Ishikawa (cell line): Measurements from ENCODE around the gene ATP1A1.

Experiments used
- CREB1 ChIP-seq: IDR thresholded peaks from 2 replicates; pipeline ENCODE4 v1.6.1; 2012; ENCODE audit warnings: low read depth
- EP300 ChIP-seq: IDR thresholded peaks from 2 replicates; pipeline ENCODE4 v1.6.1; 2012; ENCODE audit warnings: borderline replicate concordance
- FOXM1 ChIP-seq: IDR thresholded peaks from 2 replicates; pipeline ENCODE4 v1.6.1; 2012; ENCODE audit warnings: low read depth, borderline replicate concordance
- RAD21 ChIP-seq: IDR thresholded peaks from 2 replicates; pipeline ENCODE4 v1.6.1; 2012; ENCODE audit warnings: low read depth
- REST ChIP-seq: IDR thresholded peaks from 2 replicates; pipeline ENCODE4 v1.6.1; 2012; ENCODE audit warnings: low read depth, mild to moderate bottlenecking
- TAF1 ChIP-seq: IDR thresholded peaks from 2 replicates; pipeline ENCODE4 v1.6.1; 2012; ENCODE audit warnings: low read depth, mild to moderate bottlenecking
- TCF12 ChIP-seq: IDR thresholded peaks from 2 replicates; pipeline ENCODE4 v1.6.1; 2012; ENCODE audit warnings: low read depth
- TEAD4 ChIP-seq: IDR thresholded peaks from 2 replicates; pipeline ENCODE4 v1.6.1; 2012
- USF1 ChIP-seq: IDR thresholded peaks from 2 replicates; pipeline ENCODE4 v1.6.1; 2012
- YY1 ChIP-seq: IDR thresholded peaks from 2 replicates; pipeline ENCODE4 v1.6.1; 2012; ENCODE audit warnings: low read depth

GRCh38 chr1:116368241-116368640 is 4.8 kb upstream of the ATP1A1 start:
- TF ChIP-seq FOXM1 (no peak), REST (no peak), TEAD4 (no peak), RAD21 (no peak), TCF12 (no peak), TAF1 (no peak), CREB1 (no peak), EP300 (no peak), USF1 (no peak), YY1 (no peak)
